PC-9 (cell line): Measurements from ENCODE around the gene SLX1A. TPM values are rescaled to one million over a fixed set of nuclear protein-coding genes. Genes with fewer than 3 reads are reported as not detected.

Source experiments
- total RNA-seq: library from RNA; stranded (reverse); gene quantifications from 2 replicates; pipeline ENCODE4 v1.2.3, GENCODE V29; 2021

Gene SLX1A
- total RNA-seq, 1 experiment from 2014 or later = 100 TPM

Other genes starting within 250 kb of the SLX1A start
- gene TMEM219, start 231.8 kb upstream of the SLX1A start, total RNA-seq = 141 and 203 TPM in 2 replicates
- gene TAOK2, start 220.0 kb upstream of the SLX1A start, total RNA-seq = 76.6 and 82.9 TPM in 2 replicates
- gene HIRIP3, start 198.3 kb upstream of the SLX1A start, total RNA-seq = 27.0 and 27.3 TPM in 2 replicates
- 102 TPM in 2 replicates for gene INO80E, start 197.6 kb upstream of the SLX1A start, total RNA-seq
- gene DOC2A, start 182.8 kb upstream of the SLX1A start, total RNA-seq = 11.0 and 11.3 TPM in 2 replicates
- not detected in 2 replicates for gene C16orf92, start 170.7 kb upstream of the SLX1A start, total RNA-seq
- gene TLCD3B, start 162.6 kb upstream of the SLX1A start, total RNA-seq = 5.8 and 9.7 TPM in 2 replicates
- 2,395 and 3,090 TPM in 2 replicates for gene ALDOA, start 128.1 kb upstream of the SLX1A start, total RNA-seq
- gene PPP4C, start 117.9 kb upstream of the SLX1A start, total RNA-seq = 246 and 268 TPM in 2 replicates
- 8.3 and 9.6 TPM in 2 replicates for gene TBX6, start 102.0 kb upstream of the SLX1A start, total RNA-seq
- 95.4 and 129 TPM in 2 replicates for gene YPEL3, start 97.7 kb upstream of the SLX1A start, total RNA-seq
- 27.5 and 32.1 TPM in 2 replicates for gene GDPD3, start 80.3 kb upstream of the SLX1A start, total RNA-seq
- gene MAPK3, start 70.7 kb upstream of the SLX1A start, total RNA-seq = 113 and 133 TPM in 2 replicates
- 7.9 and 12.2 TPM in 2 replicates for gene CORO1A, start 10.3 kb upstream of the SLX1A start, total RNA-seq
- 258 and 379 TPM in 2 replicates for gene BOLA2B, start 209 bp upstream of the SLX1A start, total RNA-seq
- gene SULT1A3, start 5.4 kb downstream of the SLX1A start, total RNA-seq = 95.2 and 103 TPM in 2 replicates
- 24.6 and 30.6 TPM in 2 replicates for gene NPIPB13, start 54.6 kb downstream of the SLX1A start, total RNA-seq
- 84.6 TPM in 2 replicates for gene CD2BP2, start 161.4 kb downstream of the SLX1A start, total RNA-seq
- gene TBC1D10B, start 176.6 kb downstream of the SLX1A start, total RNA-seq = 85.0 and 90.8 TPM in 2 replicates
- 1.4 and 2.6 TPM in 2 replicates for gene MYL11, start 180.9 kb downstream of the SLX1A start, total RNA-seq
- gene SEPTIN1, start 188.7 kb downstream of the SLX1A start, total RNA-seq = 6.7 and 7.6 TPM in 2 replicates
- gene ZNF48, start 201.5 kb downstream of the SLX1A start, total RNA-seq = 20.1 and 25.9 TPM in 2 replicates
- 19.0 and 21.9 TPM in 2 replicates for gene ZNF771, start 213.7 kb downstream of the SLX1A start, total RNA-seq
- gene DCTPP1, start 236.2 kb downstream of the SLX1A start, total RNA-seq = 80.4 and 109 TPM in 2 replicates